BLaER1 treated with 17β-estradiol and CSF1 and Interleukin-3, amounts not matched to agents 10 nM and 100 nM (cell line): ENCODE results near the gene CAGE1.

Source experiments
- H3K27ac ChIP-seq, 11 experiments: shearing (Covaris generic); formaldehyde crosslinking; 2 replicates each; pipeline ENCODE4 v1.8.1; 2022
- H3K27me3 ChIP-seq, 11 experiments: shearing (Covaris generic); formaldehyde crosslinking; 2 replicates each; pipeline ENCODE4 v1.8.1; 2022
- H3K36me3 ChIP-seq, 11 experiments: shearing (Covaris generic); formaldehyde crosslinking; 2 replicates each; pipeline ENCODE4 v1.8.1; 2022
- H3K4me1 ChIP-seq, 10 experiments: shearing (Covaris generic); formaldehyde crosslinking; 2 replicates each; pipeline ENCODE4 v1.8.1; 2022
- H3K4me2 ChIP-seq, 11 experiments: shearing (Covaris generic); formaldehyde crosslinking; 2 replicates each; pipeline ENCODE4 v1.8.1; 2022
- H3K4me3 ChIP-seq, 10 experiments: shearing (Covaris generic); formaldehyde crosslinking; 2 replicates each; pipeline ENCODE4 v1.8.1; 2022
- H3K9ac ChIP-seq, 11 experiments: shearing (Covaris generic); formaldehyde crosslinking; 2 replicates each; pipeline ENCODE4 v1.8.1; 2022
- H3K9me3 ChIP-seq, 11 experiments: shearing (Covaris generic); formaldehyde crosslinking; replicated peaks in 1 of 11; 2 replicates each; pipeline ENCODE4 v1.8.1; 2022
- H4K20me1 ChIP-seq, 11 experiments: shearing (Covaris generic); formaldehyde crosslinking; 2 replicates each; pipeline ENCODE4 v1.8.1; 2022
- Cebpa-rat ChIP-seq, 11 experiments: shearing (Covaris generic); IDR thresholded peaks; 2 replicates each; pipeline ENCODE4 v1.8.1; 2022

CAGE1 gene

GRCh38 chr6:7311917-7312615 lies 77.5 kb downstream of the CAGE1 start:
- Histone ChIP-seq H3K4me1 (peaks cover 43 to 61% (median 56%) of the 10 kb centered on the region in 10 experiments), H3K27me3 (no peaks in the 10 kb centered on the region), H4K20me1 (peaks cover 27 to 56% (median 44%) of the 10 kb centered on the region in 11 experiments; a peak in 19 of 22 replicates), H3K4me3 (peak overlapping the region; percentile 93 to 100 (median 98)), H3K36me3 (peaks cover 32 to 43% (median 37%) of the 10 kb centered on the region in 11 experiments), H3K27ac (peak overlapping the region; percentile 71 to 95 (median 92)), H3K4me2 (peak overlapping the region; percentile 84 to 95 (median 87)), H3K9me3 (peaks cover 0 to 14% (median 10%) of the 10 kb centered on the region in 11 experiments; a peak in 14 of 22 replicates), H3K9ac (peak overlapping the region; percentile 87 to 98 (median 93))
- no peak for TF ChIP-seq Cebpa-rat (IDR thresholded peaks at IDR 0.05)

- H3K4me3 ChIP-seq, result peak overlapping the region; percentile 93 to 100 (median 98); a peak in 15 of 20 replicates
- peaks cover 35 to 65% (median 53%) of the 10 kb centered on the region in 11 experiments; a peak in 19 of 22 replicates for H4K20me1 ChIP-seq
These were observed 78.4 kb downstream of the CAGE1 start for GRCh38 chr6:7311176-7311575.

GRCh38 chr6:7309050-7309449 lies 80.5 kb downstream of the CAGE1 start:
- Histone ChIP-seq H4K20me1 (peaks cover 56 to 86% (median 75%) of the 10 kb centered on the region in 11 experiments; a peak in 21 of 22 replicates), H3K4me3 (peak overlapping the region in 1 of 10 experiments; percentile 2; a peak in 1 of 20 replicates), H3K27me3 (no peaks in the 10 kb centered on the region), H3K4me1 (peaks cover 29 to 51% (median 46%) of the 10 kb centered on the region in 10 experiments), H3K9ac (peak overlapping the region in 3 of 11 experiments; percentile 19 to 49 (median 24); a peak in 3 of 22 replicates), H3K27ac (peak overlapping the region in 1 of 11 experiments; percentile 2; a peak in 1 of 22 replicates), H3K9me3 (peaks cover 0 to 5% (median 0%) of the 10 kb centered on the region in 11 experiments; a peak in 1 of 22 replicates), H3K36me3 (peaks cover 62 to 73% (median 67%) of the 10 kb centered on the region in 11 experiments), H3K4me2 (peak overlapping the region in 6 of 11 experiments; percentile 3 to 95 (median 55); a peak in 10 of 22 replicates)
- TF ChIP-seq Cebpa-rat (IDR thresholded peaks at IDR 0.05), result no peak

More at GRCh38 chr6:7311176-7311575, 78.4 kb downstream of the CAGE1 start:
- Histone ChIP-seq H3K27me3 (no peaks in the 10 kb centered on the region), H3K9ac (peak overlapping the region in 9 of 11 experiments; percentile 87 to 97 (median 93); a peak in 15 of 22 replicates), H3K4me2 (peak overlapping the region; percentile 84 to 95 (median 87)), H3K4me1 (peaks cover 43 to 64% (median 56%) of the 10 kb centered on the region in 10 experiments), H3K9me3 (peaks cover 0 to 6% (median 5%) of the 10 kb centered on the region in 11 experiments; a peak in 6 of 22 replicates), H3K36me3 (peaks cover 40 to 52% (median 46%) of the 10 kb centered on the region in 11 experiments), H3K27ac (peak overlapping the region in 1 of 11 experiments; percentile 88; a peak in 1 of 22 replicates)
- no peak for TF ChIP-seq Cebpa-rat (IDR thresholded peaks at IDR 0.05)

- Histone ChIP-seq H3K4me1 (peaks cover 22 to 45% (median 39%) of the 10 kb centered on the region in 10 experiments), H3K9ac (no peak overlapping the region), H3K27ac (no peak overlapping the region), H3K36me3 (peaks cover 77 to 88% (median 82%) of the 10 kb centered on the region in 11 experiments), H3K9me3 (peaks cover 0 to 5% (median 0%) of the 10 kb centered on the region in 11 experiments; a peak in 1 of 22 replicates), H3K27me3 (no peaks in the 10 kb centered on the region), H3K4me3 (no peak overlapping the region), H4K20me1 (peaks cover 63 to 100% (median 84%) of the 10 kb centered on the region in 11 experiments; a peak in 21 of 22 replicates), H3K4me2 (no peak overlapping the region; a peak in 1 of 22 replicates)
- TF ChIP-seq Cebpa-rat (IDR thresholded peaks at IDR 0.05), result no peak
These were observed 82.0 kb downstream of the CAGE1 start for GRCh38 chr6:7307533-7307932.

GRCh38 chr6:7304821-7305220 lies 84.7 kb downstream of the CAGE1 start:
- peaks cover 93 to 100% (median 100%) of the 10 kb centered on the region in 11 experiments for H3K36me3 ChIP-seq
- peaks cover 0 to 5% (median 0%) of the 10 kb centered on the region in 11 experiments; a peak in 1 of 22 replicates for H3K9me3 ChIP-seq
- H3K4me3 ChIP-seq, result no peak overlapping the region
- no peak overlapping the region for H3K4me2 ChIP-seq
- peaks cover 13 to 24% (median 19%) of the 10 kb centered on the region in 10 experiments; a peak in 18 of 20 replicates for H3K4me1 ChIP-seq
- no peak overlapping the region for H3K27ac ChIP-seq
- peak overlapping the region in 1 of 11 experiments; percentile 5; a peak in 1 of 22 replicates for H3K9ac ChIP-seq
- H4K20me1 ChIP-seq, result peaks cover 43 to 97% (median 78%) of the 10 kb centered on the region in 11 experiments; a peak in 21 of 22 replicates
- H3K27me3 ChIP-seq, result no peaks in the 10 kb centered on the region
- no peak for TF ChIP-seq Cebpa-rat (IDR thresholded peaks at IDR 0.05)

- Histone ChIP-seq H3K27me3 (no peaks in the 10 kb centered on the region), H3K27ac (no peak overlapping the region), H4K20me1 (peaks cover 22 to 85% (median 56%) of the 10 kb centered on the region in 11 experiments; a peak in 20 of 22 replicates), H3K4me2 (no peak overlapping the region), H3K4me1 (no peaks in the 10 kb centered on the region; a peak in 1 of 20 replicates), H3K9ac (no peak overlapping the region), H3K9me3 (no peaks in the 10 kb centered on the region), H3K4me3 (no peak overlapping the region), H3K36me3 (peaks cover 94 to 100% (median 99%) of the 10 kb centered on the region in 11 experiments)
- TF ChIP-seq Cebpa-rat (IDR thresholded peaks at IDR 0.05), result no peak
These were observed 87.8 kb downstream of the CAGE1 start for GRCh38 chr6:7301702-7302101.

- Histone ChIP-seq H3K9ac (no peak overlapping the region), H3K4me3 (no peak overlapping the region), H3K4me2 (no peak overlapping the region), H3K36me3 (peaks cover 96 to 100% (median 98%) of the 10 kb centered on the region in 11 experiments), H4K20me1 (peaks cover 20 to 85% (median 48%) of the 10 kb centered on the region in 11 experiments; a peak in 20 of 22 replicates), H3K27ac (no peak overlapping the region), H3K27me3 (no peaks in the 10 kb centered on the region), H3K9me3 (no peaks in the 10 kb centered on the region), H3K4me1 (no peaks in the 10 kb centered on the region; a peak in 1 of 20 replicates)
- TF ChIP-seq Cebpa-rat (IDR thresholded peaks at IDR 0.05), result no peak
These were observed 88.6 kb downstream of the CAGE1 start for GRCh38 chr6:7300926-7301325.

GRCh38 chr6:7298113-7298512 lies 91.4 kb downstream of the CAGE1 start:
- H3K4me2 ChIP-seq, result no peak overlapping the region
- H3K36me3 ChIP-seq, result peaks cover 94 to 100% (median 97%) of the 10 kb centered on the region in 11 experiments

More at GRCh38 chr6:7298113-7298512, 91.4 kb downstream of the CAGE1 start:
- Histone ChIP-seq H3K4me1 (no peaks in the 10 kb centered on the region; a peak in 1 of 20 replicates), H4K20me1 (peaks cover 0 to 72% (median 24%) of the 10 kb centered on the region in 11 experiments; a peak in 16 of 22 replicates), H3K4me3 (no peak overlapping the region), H3K27me3 (no peaks in the 10 kb centered on the region), H3K9me3 (no peaks in the 10 kb centered on the region), H3K9ac (no peak overlapping the region), H3K27ac (no peak overlapping the region)
- TF ChIP-seq Cebpa-rat (IDR thresholded peaks at IDR 0.05), result no peak
